Activated CD4-positive, alpha-beta T cell treated with anti-CD3 and anti-CD28 coated beads, Interleukin-10, Interleukin-2, amounts not matched to agents 100 ng/mL and 50 ng/mL, durations not matched to agents 16 hours and 8 hours (primary cell): ENCODE measurements around the gene LSM7.
"Not testable (repeated sequence)": the region's sequence is repeated elsewhere in the genome, so short reads cannot be mapped to it uniquely, and the experiment has no call there.

ENCODE experiments used
- DNase-seq: peaks from one replicate; pipeline ENCODE4 v3.0.0-alpha.2; 2020

The LSM7 gene

GRCh38 chr19:2354670-2355069 lies 26.3 kb upstream of the LSM7 start:
- no peak for DNase-seq

GRCh38 chr19:2353887-2354592 lies 25.7 kb upstream of the LSM7 start:
- DNase-seq = no peak

GRCh38 chr19:2353159-2353886 lies 24.9 kb upstream of the LSM7 start:
- no peak for DNase-seq

GRCh38 chr19:2352121-2352520 lies 23.7 kb upstream of the LSM7 start:
- no peak for DNase-seq

- no peak for DNase-seq
Observed at GRCh38 chr19:2351591-2351990, 23.2 kb upstream of the LSM7 start.

- DNase-seq = no peak
Observed at GRCh38 chr19:2350656-2351055, 22.3 kb upstream of the LSM7 start.

- DNase-seq = not testable (repeated sequence)
Observed at GRCh38 chr19:2349818-2350217, 21.4 kb upstream of the LSM7 start.

- DNase-seq = no peak
Observed at GRCh38 chr19:2345794-2346663, 17.6 kb upstream of the LSM7 start.

- no peak for DNase-seq
Observed at GRCh38 chr19:2345076-2345475, 16.7 kb upstream of the LSM7 start.

- no peak for DNase-seq
Observed at GRCh38 chr19:2344381-2344870, 16.0 kb upstream of the LSM7 start.

GRCh38 chr19:2343289-2343982 lies 15.1 kb upstream of the LSM7 start:
- no peak for DNase-seq

GRCh38 chr19:2342656-2343288 lies 14.4 kb upstream of the LSM7 start:
- no peak for DNase-seq

GRCh38 chr19:2341982-2342381 lies 13.6 kb upstream of the LSM7 start:
- DNase-seq = no peak

- no peak for DNase-seq
Observed at GRCh38 chr19:2341244-2341751, 12.9 kb upstream of the LSM7 start.

- DNase-seq = no peak
Observed at GRCh38 chr19:2340496-2341243, 12.3 kb upstream of the LSM7 start.

- no peak for DNase-seq
Observed at GRCh38 chr19:2339644-2340310, 11.4 kb upstream of the LSM7 start.

- DNase-seq = no peak
Observed at GRCh38 chr19:2338751-2339643, 10.6 kb upstream of the LSM7 start.

GRCh38 chr19:2338055-2338615 lies 9.7 kb upstream of the LSM7 start:
- DNase-seq = no peak

- no peak for DNase-seq
Observed at GRCh38 chr19:2337329-2337707, 8.9 kb upstream of the LSM7 start.
